HL-60 (cell line): ENCODE results near the gene ZNF723.

Source experiments
- DNase-seq, 2 experiments: peaks; one replicate each; pipeline ENCODE4 v3.0.0-alpha.2; 2010 to 2020; ENCODE audit warnings: low read depth in 1 of 2, low spot score in 1 of 2
- H3K27ac ChIP-seq: fragments of 250-450 bp; sonication (Bioruptor Pico); replicated peaks from 2 replicates; pipeline ENCODE4 v1.5.1; 2020; ENCODE audit warnings: mild to moderate bottlenecking, moderate library complexity
- H3K27me3 ChIP-seq: fragments of 250-450 bp; sonication (Bioruptor Pico); 2 replicates; pipeline ENCODE4 v1.5.1; 2021; ENCODE audit warnings: mild to moderate bottlenecking, moderate library complexity; ENCODE audit not compliant: insufficient read depth, poor library complexity, severe bottlenecking
- H3K4me3 ChIP-seq: replicated peaks from 2 replicates; pipeline ENCODE4 v1.5.1; 2011; ENCODE audit warnings: mild to moderate bottlenecking, control low read depth, low read length; ENCODE audit not compliant: insufficient read depth
- GABPA ChIP-seq: IDR thresholded peaks from 2 replicates; pipeline ENCODE4 v1.6.1; 2012; ENCODE audit warnings: low read depth
- POLR2AphosphoS5 ChIP-seq: IDR thresholded peaks from 2 replicates; pipeline ENCODE4 v1.6.1; 2012; ENCODE audit warnings: low read depth
- SPI1 ChIP-seq: IDR thresholded peaks from 2 replicates; pipeline ENCODE4 v1.6.1; 2012; ENCODE audit warnings: low read depth, mild to moderate bottlenecking, borderline replicate concordance
- TF ChIP-seq, protein P1 (sequence below): IDR thresholded peaks from one replicate; pipeline ENCODE4 v1.5.1; 2011; ENCODE audit warnings: low read length, control low read depth, inconsistent platforms; ENCODE audit not compliant: insufficient read depth
- TF ChIP-seq, protein P2 (sequence below): IDR thresholded peaks from 2 replicates; pipeline ENCODE4 v1.6.1; 2012; ENCODE audit warnings: low read depth; ENCODE audit not compliant: insufficient replicate concordance

The ZNF723 gene

DNA sequence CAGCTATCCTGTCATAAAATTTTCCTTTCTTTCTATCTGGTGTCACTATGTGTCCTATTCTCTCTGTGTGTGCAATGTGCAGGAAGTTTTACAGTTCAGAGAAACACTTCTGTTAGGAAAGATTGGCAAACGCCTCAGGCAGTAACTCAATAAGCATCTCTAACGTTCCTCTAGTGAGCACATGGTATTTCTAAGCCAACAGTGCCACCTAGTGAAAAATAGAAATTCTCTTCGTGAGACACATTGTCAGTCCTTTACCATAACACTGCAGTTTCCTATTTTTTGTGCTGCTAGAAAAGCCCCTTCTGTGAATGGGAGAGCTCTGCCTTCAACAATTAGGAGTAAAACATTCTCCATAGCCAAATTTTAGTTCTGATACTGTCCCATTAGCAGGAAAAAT, 50.7 kb downstream of the ZNF723 start:
- H3K27ac ChIP-seq, result no peak overlapping the region

DNA sequence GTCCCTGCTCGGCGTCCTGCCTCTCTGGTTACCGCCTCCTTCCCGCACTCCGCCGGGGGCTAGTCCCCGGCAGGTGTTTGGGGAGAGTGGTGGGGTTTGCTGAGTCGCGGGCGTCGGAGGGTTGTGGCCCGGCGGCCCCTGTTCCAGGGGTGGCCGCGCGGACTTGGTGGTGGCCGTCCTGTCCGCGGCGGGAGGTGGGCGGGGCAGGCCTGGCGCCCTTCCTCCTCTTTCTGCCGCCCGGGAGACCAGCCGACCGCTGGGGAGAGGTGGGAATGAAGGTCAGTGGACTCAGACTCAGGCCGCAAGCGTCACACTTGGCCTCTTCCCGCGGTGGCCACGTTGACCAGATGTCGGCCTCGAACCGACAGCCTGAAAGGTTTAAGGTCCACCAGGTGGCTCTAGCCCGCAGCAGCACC, 61.8 kb downstream of the ZNF723 start:
- Histone ChIP-seq H3K27me3 (no peaks in the 10 kb centered on the region), H3K4me3 (no peak overlapping the region), H3K27ac (no peak overlapping the region)
- TF ChIP-seq POLR2AphosphoS5, result no peak
- TF ChIP-seq GABPA, result no peak
- TF ChIP-seq, protein P1, sequence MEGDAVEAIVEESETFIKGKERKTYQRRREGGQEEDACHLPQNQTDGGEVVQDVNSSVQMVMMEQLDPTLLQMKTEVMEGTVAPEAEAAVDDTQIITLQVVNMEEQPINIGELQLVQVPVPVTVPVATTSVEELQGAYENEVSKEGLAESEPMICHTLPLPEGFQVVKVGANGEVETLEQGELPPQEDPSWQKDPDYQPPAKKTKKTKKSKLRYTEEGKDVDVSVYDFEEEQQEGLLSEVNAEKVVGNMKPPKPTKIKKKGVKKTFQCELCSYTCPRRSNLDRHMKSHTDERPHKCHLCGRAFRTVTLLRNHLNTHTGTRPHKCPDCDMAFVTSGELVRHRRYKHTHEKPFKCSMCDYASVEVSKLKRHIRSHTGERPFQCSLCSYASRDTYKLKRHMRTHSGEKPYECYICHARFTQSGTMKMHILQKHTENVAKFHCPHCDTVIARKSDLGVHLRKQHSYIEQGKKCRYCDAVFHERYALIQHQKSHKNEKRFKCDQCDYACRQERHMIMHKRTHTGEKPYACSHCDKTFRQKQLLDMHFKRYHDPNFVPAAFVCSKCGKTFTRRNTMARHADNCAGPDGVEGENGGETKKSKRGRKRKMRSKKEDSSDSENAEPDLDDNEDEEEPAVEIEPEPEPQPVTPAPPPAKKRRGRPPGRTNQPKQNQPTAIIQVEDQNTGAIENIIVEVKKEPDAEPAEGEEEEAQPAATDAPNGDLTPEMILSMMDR, result no peak
- TF ChIP-seq, protein P2, sequence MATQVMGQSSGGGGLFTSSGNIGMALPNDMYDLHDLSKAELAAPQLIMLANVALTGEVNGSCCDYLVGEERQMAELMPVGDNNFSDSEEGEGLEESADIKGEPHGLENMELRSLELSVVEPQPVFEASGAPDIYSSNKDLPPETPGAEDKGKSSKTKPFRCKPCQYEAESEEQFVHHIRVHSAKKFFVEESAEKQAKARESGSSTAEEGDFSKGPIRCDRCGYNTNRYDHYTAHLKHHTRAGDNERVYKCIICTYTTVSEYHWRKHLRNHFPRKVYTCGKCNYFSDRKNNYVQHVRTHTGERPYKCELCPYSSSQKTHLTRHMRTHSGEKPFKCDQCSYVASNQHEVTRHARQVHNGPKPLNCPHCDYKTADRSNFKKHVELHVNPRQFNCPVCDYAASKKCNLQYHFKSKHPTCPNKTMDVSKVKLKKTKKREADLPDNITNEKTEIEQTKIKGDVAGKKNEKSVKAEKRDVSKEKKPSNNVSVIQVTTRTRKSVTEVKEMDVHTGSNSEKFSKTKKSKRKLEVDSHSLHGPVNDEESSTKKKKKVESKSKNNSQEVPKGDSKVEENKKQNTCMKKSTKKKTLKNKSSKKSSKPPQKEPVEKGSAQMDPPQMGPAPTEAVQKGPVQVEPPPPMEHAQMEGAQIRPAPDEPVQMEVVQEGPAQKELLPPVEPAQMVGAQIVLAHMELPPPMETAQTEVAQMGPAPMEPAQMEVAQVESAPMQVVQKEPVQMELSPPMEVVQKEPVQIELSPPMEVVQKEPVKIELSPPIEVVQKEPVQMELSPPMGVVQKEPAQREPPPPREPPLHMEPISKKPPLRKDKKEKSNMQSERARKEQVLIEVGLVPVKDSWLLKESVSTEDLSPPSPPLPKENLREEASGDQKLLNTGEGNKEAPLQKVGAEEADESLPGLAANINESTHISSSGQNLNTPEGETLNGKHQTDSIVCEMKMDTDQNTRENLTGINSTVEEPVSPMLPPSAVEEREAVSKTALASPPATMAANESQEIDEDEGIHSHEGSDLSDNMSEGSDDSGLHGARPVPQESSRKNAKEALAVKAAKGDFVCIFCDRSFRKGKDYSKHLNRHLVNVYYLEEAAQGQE, result no peak
- TF ChIP-seq SPI1, result no peak
- no peak for DNase-seq

More for the DNA sequence above, 50.7 kb downstream of the ZNF723 start:
- no peak overlapping the region for H3K4me3 ChIP-seq
- TF ChIP-seq POLR2AphosphoS5, result no peak
- TF ChIP-seq, protein P1, result no peak
- TF ChIP-seq GABPA, result no peak
- TF ChIP-seq SPI1, result no peak
- TF ChIP-seq, protein P2, result no peak
- peak; percentile 2 to 39 for DNase-seq
- no peaks in the 10 kb centered on the region for H3K27me3 ChIP-seq

DNA sequence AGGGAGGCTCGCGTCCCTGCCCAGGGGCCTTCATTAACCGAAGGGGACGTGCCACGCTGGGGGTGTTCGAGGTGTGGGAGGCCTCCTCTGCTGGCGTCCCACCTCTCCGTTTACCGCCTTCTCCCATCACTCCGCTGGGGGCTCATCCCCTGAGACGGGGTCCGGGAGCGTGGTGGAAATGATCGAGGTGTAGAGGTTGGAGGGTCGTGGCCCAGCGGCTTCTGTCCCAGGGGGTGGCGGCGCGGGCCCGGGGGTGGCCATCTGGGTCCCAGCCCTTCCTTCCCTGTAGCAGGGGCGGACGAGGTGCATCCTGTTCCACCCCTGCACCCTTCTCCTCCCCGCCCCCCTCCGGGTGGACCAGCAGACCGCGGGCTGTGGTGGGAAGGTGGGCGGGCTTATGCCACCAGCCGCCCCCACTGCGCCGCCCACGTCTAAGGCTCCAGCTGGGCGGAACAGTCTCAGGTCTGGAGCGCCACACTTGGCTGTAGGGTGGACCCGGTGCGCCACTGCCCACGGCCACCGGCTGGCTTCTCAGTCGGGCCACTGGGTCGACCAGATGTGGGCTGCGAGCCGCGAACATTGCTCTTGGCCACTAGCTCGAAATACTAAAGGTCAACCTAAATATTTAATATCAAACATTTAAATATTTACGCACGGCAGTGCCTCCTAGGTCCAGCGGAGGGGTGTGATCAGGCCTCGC, 69.5 kb downstream of the ZNF723 start:
- TF ChIP-seq SPI1 (no peak), POLR2AphosphoS5 (no peak), GABPA (no peak)
- TF ChIP-seq, protein P1, result no peak
- TF ChIP-seq, protein P2, result no peak
- DNase-seq, result no peak
- Histone ChIP-seq H3K27ac (no peak overlapping the region), H3K4me3 (no peak overlapping the region), H3K27me3 (no peaks in the 10 kb centered on the region)
